Fibroblast of villous mesenchyme (primary cell): Measurements from ENCODE around the gene NRXN3. TPM values are rescaled to one million over a fixed set of nuclear protein-coding genes. Genes with fewer than 3 reads are reported as not detected.

Experiments used
- DNase-seq: peaks from one replicate; pipeline ENCODE4 v3.0.0-alpha.2; 2010; ENCODE audit warnings: low read depth
- H3K4me3 ChIP-seq: 2 replicates; pipeline ENCODE4 v1.5.1; 2011; ENCODE audit warnings: low read depth, mild to moderate bottlenecking, low read length
- total RNA-seq: library from RNA; depleted of rRNA; stranded (reverse); fragments of >200 nt; gene quantifications from 2 replicates; pipeline ENCODE4 v1.2.3, GENCODE V29; 2012
- TF ChIP-seq, protein P1 (sequence below): IDR thresholded peaks from 2 replicates; pipeline ENCODE4 v1.5.1; 2012; ENCODE audit warnings: low read depth, mild to moderate bottlenecking, low read length; ENCODE audit not compliant: insufficient read depth

Gene NRXN3
- total RNA-seq, 1 donor = 7.3 TPM

DNA sequence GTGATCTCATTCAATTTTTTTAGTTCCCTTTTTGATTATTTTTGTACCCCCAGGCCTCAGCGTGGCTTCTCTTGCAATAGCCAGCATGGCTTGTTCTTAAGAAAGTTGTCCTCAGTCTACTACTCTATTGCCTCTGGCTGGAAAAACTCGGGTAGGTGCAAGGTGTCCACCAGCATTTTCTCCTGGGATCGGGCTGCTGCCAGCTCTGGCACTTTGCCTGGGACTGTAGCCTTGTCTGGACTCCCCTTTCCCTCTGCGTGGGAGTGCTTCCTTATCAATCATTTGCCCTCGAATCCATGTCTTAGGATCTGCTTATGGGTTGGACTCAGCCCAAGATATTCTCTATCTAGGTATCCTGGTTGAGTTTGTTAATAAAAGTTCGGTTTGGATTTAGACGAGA is 1267.8 kb downstream of the NRXN3 start:
- no peak for DNase-seq
- no peak overlapping the region for H3K4me3 ChIP-seq
- TF ChIP-seq, protein P1, sequence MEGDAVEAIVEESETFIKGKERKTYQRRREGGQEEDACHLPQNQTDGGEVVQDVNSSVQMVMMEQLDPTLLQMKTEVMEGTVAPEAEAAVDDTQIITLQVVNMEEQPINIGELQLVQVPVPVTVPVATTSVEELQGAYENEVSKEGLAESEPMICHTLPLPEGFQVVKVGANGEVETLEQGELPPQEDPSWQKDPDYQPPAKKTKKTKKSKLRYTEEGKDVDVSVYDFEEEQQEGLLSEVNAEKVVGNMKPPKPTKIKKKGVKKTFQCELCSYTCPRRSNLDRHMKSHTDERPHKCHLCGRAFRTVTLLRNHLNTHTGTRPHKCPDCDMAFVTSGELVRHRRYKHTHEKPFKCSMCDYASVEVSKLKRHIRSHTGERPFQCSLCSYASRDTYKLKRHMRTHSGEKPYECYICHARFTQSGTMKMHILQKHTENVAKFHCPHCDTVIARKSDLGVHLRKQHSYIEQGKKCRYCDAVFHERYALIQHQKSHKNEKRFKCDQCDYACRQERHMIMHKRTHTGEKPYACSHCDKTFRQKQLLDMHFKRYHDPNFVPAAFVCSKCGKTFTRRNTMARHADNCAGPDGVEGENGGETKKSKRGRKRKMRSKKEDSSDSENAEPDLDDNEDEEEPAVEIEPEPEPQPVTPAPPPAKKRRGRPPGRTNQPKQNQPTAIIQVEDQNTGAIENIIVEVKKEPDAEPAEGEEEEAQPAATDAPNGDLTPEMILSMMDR = no peak

DNA sequence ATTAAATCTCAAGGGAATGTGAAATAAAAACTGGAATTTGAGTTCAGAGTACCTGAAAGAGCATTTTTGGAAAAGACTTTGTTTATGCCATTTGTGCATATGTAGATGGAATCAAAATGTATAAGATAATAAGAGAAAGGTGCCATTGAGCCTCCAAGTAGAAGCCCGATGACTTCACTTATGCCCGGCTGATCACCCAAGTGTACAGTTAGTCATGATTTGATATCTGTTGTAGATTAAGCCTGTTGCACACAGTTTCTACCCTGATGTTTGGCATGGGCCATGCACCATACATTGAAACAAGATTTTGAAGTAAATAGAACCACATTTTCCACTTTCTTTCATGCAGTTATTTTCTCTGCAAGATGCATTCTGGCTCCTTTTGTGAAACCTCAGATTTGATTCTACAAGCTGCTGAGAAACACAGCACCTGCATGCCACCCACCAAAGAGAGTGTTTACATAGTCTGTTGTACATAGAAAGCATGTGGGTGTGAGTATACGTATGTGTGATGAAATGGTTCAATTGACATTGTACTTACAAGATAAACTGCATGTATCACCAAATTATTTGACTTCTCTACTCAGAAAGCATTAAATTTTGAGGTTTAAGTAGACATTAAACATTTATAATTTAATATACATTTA is 1268.6 kb downstream of the NRXN3 start:
- no peak for DNase-seq
- TF ChIP-seq, protein P1 = no peak
- H3K4me3 ChIP-seq = no peak overlapping the region

DNA sequence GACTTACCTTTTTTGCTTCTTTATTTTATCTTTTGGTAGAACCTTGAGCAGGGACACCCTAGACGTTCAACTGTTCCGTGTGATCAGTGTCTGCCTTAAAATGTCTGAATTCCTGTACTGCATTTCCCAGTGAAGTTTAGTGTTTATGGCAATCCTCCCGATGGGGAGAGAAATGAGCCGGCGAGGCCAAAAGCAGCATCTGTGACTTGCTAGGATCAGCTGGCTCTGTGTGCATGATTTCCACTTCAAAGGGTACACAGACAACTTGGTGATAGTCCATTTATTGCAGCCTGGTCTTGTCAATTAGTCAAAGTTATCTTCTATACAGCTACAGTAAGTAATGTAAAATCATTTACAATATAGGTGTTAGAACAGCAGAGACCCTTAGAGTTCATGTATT is 1272.6 kb downstream of the NRXN3 start:
- TF ChIP-seq, protein P1 = no peak
- H3K4me3 ChIP-seq = no peak overlapping the region
- DNase-seq = no peak

DNA sequence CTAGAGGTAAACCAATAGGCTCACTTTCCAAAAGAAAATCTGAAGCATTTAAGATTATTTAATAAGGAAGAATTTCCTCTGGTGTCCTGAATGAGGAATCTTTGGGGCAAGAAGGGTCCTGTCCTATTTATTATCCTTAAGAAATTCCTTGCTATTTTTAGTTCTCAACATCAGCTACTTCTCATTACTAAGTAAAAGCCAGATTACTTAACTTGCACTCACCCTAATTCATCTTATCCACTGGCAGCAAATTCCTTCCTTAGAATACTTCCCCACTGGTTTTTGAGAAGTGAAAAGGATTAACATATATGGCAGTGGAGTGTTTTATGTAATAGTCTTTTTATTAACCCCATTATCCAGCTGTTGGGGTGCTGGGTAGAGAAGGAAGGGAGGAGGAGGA is 1273.4 kb downstream of the NRXN3 start:
- no peak for DNase-seq
- TF ChIP-seq, protein P1 = no peak
- H3K4me3 ChIP-seq = no peak overlapping the region

DNA sequence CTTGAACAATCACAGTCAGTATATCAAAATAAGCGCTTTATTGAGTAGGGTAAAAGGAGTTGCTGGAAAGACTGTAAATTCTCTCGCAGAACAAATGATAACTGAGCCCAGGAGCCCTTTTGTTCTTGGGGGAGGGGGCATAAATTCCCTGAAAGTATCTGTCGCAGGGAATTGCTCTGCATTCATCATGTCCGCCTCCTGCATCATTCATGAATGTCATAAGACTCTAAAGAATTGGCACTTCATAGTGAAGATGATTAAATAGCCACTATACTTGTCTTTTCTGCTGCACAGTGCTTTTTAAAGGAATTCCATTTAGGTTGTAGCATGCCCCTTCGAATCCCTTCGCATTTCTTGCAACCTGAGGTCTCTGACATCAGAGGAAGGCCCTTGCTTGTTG is 1278.8 kb downstream of the NRXN3 start:
- TF ChIP-seq, protein P1 = no peak
- no peak overlapping the region for H3K4me3 ChIP-seq
- no peak for DNase-seq

DNA sequence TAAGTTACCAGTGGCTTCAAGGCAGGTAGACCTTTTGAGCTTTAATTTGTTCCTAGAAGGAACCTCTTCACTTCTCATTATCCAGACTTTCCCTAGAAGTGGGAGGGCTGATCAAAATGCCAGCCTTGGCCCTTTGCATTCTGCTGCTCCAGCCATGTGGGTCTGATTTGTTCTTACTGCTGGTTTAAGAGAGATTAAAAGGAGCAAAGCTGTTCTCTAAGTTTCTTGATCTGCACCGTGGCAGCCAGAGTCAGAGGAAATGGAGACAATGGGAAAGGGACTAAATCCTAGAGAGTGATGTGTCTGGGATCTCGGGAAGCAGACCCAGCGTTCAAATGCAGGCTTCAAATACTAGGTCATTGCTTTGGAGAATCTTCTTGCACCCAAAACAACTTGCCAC is 1281.4 kb downstream of the NRXN3 start:
- no peak for DNase-seq
- no peak overlapping the region for H3K4me3 ChIP-seq
- TF ChIP-seq, protein P1 = no peak

DNA sequence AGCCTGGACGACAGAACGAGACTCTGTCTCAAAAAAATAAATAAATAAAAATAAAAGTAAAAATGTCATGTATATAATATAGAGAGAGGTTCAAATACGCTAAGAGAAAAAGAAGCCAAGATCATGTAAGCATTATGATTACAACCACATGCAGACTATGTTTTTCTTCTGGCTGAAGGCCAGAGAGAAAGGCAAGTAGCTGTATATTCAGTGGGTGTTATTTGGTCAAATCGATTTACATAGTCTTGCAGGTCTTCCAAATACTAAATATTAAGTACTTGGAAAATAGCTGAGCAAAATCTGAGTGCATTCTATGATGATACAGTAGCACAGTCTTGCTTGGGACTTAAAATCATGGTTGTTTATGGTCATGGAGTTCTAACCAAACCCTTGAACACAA is 1283.1 kb downstream of the NRXN3 start:
- no peak for DNase-seq
- H3K4me3 ChIP-seq = no peak overlapping the region
- TF ChIP-seq, protein P1 = no peak
